Fibroblast of skin of right quadriceps (primary cell): ENCODE measurements around the gene MRTO4.
"Not testable (repeated sequence)": the region's sequence is repeated elsewhere in the genome, so short reads cannot be mapped to it uniquely, and the experiment has no call there.

Experiments used
- DNase-seq: peaks from one replicate; pipeline ENCODE4 v3.0.0-alpha.2; 2013

The MRTO4 gene

GRCh38 chr1:19229229-19229628 lies 22.4 kb upstream of the MRTO4 start:
- DNase-seq, result no peak

DNA sequence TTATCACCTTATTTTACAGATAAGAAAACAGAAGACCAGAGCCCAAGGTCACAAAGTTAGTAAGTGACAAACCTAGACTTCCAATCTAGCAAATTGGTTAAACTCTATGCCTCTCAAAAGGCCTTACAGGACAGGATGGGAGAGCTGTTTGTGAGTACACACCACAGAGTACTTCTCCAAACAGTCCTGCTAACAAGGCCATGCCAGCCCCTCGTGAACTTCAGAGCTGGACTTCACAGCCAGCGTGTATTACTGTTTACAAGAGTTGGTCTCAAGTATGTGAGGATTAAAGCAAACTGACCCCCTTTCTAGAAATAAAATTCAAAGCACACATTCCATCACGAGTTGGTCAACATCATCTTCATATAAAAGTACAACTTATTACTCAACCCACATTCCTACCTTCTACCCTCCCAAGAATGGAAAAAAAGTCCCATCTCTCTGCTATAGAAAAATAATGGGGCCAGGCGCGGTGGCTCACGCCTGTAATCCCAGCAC lies 21.7 kb upstream of the MRTO4 start:
- DNase-seq, result no peak

DNA sequence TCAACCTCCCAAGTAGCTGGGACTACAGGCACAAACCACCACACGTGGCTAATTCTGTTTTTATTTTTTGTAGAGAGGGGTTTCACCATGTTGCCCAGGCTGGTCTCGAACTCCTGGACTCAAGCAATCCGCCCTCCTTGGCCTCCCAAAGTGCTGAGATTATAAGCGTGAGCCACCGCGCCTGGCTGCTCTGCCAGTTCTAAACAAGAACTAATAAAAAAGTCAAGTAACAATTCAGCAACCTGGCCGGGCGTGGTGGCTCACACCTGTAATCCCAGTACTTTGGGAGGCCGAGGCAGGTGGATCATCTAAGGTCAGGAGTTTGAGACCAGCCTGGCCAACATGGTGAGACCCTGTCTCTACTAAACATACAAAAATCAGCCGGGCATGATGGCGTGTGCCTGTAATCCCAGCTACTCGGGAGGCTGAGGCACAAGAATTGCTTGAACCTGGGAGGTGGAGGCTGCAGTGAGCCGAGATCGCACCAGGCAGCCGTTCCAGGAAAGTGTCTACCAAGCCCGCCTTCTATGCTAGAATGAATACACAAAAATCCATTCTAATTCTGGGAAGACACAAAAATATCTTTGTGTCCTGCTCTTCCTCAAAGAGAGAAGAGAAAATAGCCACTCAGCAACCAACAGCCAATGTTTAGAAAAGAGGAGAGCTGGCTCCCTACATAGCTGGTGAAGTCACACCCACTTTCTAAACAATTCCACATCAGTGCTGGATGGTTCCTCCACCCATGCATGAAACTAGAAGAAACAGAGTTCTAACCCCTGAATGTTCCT lies 19.7 kb upstream of the MRTO4 start:
- DNase-seq, result not testable (repeated sequence)

GRCh38 chr1:19232524-19232846 lies 19.1 kb upstream of the MRTO4 start:
- DNase-seq, result no peak

GRCh38 chr1:19234224-19234623 lies 17.4 kb upstream of the MRTO4 start:
- DNase-seq, result no peak

GRCh38 chr1:19239876-19240275 lies 11.7 kb upstream of the MRTO4 start:
- DNase-seq, result no peak

DNA sequence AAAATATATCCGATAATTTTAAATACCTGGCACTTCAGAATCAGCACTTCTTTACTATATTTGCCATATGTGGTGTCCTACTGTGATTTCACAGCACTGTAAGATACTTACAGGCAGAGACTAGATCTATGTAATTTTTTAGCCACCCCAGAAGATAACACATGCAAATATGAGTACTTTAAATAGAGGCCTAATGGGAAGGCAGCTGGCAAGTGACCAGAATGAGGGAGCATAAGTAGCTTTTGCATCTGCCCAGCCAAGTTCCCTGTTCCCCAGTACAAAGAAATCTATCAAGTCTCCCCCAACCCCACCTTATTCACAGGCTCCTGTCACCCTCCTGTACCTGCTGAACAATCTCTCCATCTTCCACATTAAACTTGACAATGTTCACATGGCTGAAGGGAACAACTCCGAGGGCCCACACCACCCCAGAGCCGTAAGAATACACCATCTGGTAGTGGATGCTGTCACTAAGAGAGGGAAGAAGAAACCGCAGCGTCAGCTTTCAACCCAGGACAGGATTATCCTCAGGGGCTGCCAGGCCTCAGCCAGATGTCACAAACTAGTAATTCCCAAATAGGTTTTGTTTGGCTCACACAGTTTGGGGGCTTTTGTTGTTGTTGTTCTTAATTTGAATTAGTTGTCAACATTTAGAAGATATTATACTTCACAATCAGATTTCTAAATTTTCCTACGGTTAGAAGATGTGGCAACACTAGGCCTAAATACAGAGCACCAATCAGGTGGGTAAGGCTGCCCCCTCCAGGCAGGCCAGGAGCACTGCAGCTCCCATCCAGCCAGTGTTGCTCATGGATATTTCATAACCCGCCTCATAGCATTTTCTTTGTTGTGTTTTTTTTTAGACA lies 10.7 kb upstream of the MRTO4 start:
- DNase-seq, result peak; percentile 55

DNA sequence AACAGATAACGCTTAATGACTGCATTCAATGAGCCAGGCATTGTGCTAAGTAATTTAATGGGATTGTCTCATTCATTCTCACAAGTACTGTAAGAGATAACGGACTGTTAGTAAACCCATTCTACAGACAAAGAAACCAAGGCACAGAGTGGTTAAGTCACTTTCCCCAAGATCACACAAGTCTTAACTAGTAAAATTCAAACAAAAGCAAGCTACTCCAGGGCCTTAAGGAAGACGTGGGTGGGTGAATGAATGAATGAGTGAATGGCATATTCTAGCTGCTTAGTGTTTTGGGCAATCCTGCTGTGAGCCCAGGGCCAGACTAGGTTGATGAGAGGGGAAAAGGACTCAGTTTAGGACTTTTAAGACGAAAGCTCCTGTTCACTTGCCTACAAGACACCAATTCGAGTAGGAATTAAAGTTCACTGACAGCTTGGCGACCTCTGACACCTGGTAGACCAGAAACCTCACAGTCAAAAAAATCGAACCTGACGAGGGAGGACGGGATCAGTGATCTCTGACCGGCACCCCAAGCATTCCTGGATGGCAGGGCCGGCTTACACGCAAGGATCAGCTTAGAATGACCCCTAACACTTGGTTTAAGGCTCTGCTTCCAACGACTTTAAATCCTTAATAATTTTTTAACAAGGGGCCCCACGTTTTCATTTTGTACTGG lies 838 bp upstream of the MRTO4 start:
- no peak for DNase-seq

GRCh38 chr1:19254416-19254815 lies 2.8 kb downstream of the MRTO4 start:
- no peak for DNase-seq

DNA sequence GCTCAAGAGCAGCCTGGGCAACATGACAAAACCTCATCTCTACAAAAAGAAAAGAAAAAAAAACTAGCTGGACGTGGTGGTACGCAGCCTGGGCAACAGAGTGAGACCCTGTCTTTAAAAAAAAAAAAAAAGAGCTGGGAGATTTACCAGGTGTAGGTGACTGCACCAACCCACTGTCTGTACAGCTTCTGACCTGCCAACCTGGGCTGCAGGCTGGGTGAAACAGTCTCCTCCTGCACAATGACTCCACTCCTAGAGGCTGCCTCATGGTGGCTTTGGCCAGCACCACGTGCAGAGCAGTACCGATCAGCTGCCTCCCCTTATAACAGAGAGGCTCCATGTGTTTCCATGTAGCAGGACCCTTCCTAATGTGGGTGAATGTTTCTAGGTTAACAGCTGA lies 3.7 kb downstream of the MRTO4 start:
- no peak for DNase-seq

GRCh38 chr1:19256301-19256700 lies 4.7 kb downstream of the MRTO4 start:
- not testable (repeated sequence) for DNase-seq

GRCh38 chr1:19257178-19257914 lies 5.7 kb downstream of the MRTO4 start:
- DNase-seq, result no peak

GRCh38 chr1:19258353-19258752 lies 6.7 kb downstream of the MRTO4 start:
- no peak for DNase-seq

DNA sequence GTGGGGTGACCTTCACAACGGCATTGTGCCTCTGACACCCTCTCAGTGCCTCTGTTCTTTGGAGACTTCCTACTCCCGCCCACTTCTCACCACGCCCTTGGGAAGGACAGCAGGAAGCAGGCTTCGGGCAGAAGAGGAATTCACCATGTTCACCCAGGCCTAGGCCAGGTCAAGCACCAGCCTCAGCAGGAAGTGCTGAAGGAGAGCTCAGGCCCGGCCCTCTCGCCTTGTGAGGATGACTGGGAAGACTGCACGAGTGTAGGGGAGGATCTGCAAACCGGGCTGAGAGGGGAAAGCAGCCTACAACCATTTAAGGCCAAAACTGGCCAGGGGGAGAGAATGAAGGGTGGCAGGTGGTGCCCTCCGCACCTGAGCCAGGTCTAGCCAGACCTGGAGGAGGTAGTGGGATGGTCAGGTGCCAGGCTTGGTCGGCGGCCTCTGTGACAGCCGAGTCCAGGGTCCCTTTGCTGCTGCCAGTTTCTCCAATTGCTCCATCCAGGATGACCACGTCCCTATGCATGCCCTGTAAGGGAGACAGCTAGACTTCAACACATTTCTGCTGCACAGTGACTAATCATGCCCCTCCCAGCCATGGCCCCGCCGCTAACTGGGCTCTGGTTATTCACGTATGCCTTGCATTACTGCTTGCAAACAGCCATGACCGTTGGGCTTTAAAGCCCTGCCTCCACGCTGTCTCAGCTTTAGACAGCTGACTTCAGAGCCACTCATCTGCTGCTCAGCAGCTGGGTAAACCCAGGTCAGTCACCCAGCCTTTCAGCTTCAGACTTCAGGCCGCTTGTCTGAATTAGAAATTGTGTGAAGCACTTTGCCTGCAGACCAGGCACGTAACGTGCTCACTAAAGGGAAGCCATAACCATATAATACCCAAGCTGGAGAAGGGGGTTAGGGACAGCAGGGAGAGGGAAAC lies 8.9 kb downstream of the MRTO4 start:
- DNase-seq, result peak; percentile 73

- DNase-seq, result no peak
Observed at GRCh38 chr1:19262047-19262446, 10.4 kb downstream of the MRTO4 start.

- no peak for DNase-seq
Observed at GRCh38 chr1:19262744-19263143, 11.1 kb downstream of the MRTO4 start.

- no peak for DNase-seq
Observed at GRCh38 chr1:19268445-19268844, 16.8 kb downstream of the MRTO4 start.

GRCh38 chr1:19269427-19270342 lies 18.1 kb downstream of the MRTO4 start:
- DNase-seq, result not testable (repeated sequence)

- DNase-seq, result not testable (repeated sequence)
Observed at GRCh38 chr1:19270343-19270730, 18.7 kb downstream of the MRTO4 start.

DNA sequence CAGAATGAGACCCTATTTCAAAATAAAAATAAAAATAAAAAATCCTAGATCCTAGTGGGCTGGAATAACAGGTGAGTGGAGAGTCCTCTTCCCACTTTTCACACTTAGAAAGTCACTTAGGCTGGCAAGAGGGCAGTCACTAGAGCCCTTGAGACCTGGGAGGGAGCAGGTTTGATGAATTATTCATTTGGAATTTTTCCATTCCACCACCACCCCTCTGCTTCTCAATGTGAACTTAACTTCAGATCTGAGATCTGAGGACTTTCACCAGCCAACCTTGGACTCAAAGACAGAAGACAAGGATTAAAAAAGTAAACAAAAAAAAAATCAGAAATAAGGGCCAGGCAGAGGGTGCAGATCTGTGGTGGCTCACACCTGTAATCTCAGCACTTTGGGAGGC lies 20.5 kb downstream of the MRTO4 start:
- DNase-seq, result no peak
